ENCODE measurements around the gene SLC9B2. TPM values are rescaled to one million over a fixed set of nuclear protein-coding genes. Genes with fewer than 3 reads are reported as not detected.

The SLC9B2 gene
- polyA plus RNA-seq, 1 experiment = 10.1 TPM

DNA sequence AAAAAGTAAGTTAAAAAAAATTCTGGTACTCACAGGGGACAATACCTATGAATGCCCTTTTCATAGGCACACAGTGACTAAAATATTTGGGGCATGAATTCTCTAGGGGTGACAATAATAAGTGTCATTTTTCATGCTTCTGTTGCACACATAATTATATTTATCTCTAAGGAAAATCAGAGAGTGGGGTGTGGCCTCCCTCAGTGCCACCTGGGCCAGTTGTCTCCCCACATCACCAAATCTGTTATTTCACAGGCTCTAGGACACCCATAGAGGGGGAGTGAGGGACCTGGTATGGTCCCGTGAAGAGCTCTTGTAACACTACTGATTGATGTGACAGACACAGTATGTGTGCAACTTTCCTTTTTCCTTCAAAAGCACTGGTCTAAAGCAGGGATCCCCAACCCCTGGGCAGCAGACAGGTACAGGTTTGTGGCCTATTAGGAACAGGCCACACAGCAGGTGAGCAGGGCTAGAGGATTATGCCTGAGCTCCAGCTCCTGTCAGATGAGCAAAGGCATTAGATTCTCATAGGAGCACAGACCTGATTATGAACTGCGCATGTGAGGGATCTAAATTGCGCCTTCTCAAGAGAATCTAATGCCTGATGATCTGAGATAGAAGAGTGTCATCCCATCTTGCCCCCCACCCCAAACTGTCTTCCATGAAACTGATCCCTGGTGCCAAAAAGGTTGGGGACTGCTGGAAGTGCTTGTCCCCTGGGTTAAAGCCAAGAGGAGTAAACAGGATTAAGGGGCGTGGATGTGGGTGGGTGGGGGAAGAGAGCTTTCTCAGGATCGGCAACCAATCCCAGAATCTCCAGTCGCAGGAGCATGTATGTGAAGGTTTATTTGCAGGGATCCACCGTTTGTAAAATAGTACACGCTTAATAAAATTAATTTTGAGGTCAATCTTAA is 57.9 kb downstream of the SLC9B2 start:
- ChIA-PET CTCF (interaction anchor here (1.1 to 1.7 kb wide), 4 partner anchors 9 to 398 kb away, joined by 3 to 4 read pairs (median 4); no protein-coding TSS in a partner anchor), POLR2A (no interaction called here)
- Histone ChIP-seq H3K27me3 (ENCODE audit: control insufficient read depth, insufficient read depth, low read length) (no peaks in the 10 kb centered on the region), H3K27ac (ENCODE audit: low read depth, low read length) (peak overlapping the region; percentile 92), H3K9me3 (ENCODE audit: control insufficient read depth, insufficient read depth, low read length) (no peaks in the 10 kb centered on the region), H3K4me3 (ENCODE audit: low read depth, low read length) (peak overlapping the region; percentile 62)
- TF ChIP-seq, protein P1, sequence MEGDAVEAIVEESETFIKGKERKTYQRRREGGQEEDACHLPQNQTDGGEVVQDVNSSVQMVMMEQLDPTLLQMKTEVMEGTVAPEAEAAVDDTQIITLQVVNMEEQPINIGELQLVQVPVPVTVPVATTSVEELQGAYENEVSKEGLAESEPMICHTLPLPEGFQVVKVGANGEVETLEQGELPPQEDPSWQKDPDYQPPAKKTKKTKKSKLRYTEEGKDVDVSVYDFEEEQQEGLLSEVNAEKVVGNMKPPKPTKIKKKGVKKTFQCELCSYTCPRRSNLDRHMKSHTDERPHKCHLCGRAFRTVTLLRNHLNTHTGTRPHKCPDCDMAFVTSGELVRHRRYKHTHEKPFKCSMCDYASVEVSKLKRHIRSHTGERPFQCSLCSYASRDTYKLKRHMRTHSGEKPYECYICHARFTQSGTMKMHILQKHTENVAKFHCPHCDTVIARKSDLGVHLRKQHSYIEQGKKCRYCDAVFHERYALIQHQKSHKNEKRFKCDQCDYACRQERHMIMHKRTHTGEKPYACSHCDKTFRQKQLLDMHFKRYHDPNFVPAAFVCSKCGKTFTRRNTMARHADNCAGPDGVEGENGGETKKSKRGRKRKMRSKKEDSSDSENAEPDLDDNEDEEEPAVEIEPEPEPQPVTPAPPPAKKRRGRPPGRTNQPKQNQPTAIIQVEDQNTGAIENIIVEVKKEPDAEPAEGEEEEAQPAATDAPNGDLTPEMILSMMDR (IDR thresholded peaks at IDR 0.05; ENCODE audit: low read depth, low read length) = no peak
- no peak for DNase-seq (ENCODE audit: low read depth, low spot score)

DNA sequence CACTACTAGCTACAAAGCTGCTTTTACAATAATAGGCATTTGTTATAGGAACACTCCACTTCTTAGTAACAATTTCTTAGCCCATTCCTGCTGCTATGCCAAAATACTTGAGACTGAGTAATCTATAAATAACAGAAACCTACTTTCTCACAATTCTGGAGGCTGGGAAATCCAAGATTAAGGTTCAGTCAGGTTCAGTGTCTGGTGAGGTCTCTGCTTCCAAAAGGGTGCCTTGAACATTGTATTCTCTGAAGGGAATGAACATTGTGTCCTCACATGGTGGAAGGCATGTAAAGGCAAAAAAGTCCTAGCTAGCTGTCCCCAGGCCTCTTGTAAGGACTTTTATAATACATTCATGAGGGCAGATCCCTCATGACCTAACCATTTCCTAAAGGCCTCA is 64.0 kb downstream of the SLC9B2 start:
- TF ChIP-seq, protein P1 (IDR thresholded peaks at IDR 0.05; ENCODE audit: low read depth, low read length) = no peak
- Histone ChIP-seq H3K4me3 (ENCODE audit: low read depth, low read length) (no peak overlapping the region), H3K27me3 (ENCODE audit: control insufficient read depth, insufficient read depth, low read length) (no peaks in the 10 kb centered on the region), H3K27ac (ENCODE audit: low read depth, low read length) (no peak overlapping the region), H3K9me3 (ENCODE audit: control insufficient read depth, insufficient read depth, low read length) (no peaks in the 10 kb centered on the region)
- DNase-seq (ENCODE audit: low read depth, low spot score) = no peak
- ChIA-PET CTCF (interaction anchor here (0.6 to 5.0 kb wide), 5 partner anchors 79 to 1858 kb away, joined by 3 to 34 read pairs (median 3); no protein-coding TSS in a partner anchor), POLR2A (no interaction called here)

DNA sequence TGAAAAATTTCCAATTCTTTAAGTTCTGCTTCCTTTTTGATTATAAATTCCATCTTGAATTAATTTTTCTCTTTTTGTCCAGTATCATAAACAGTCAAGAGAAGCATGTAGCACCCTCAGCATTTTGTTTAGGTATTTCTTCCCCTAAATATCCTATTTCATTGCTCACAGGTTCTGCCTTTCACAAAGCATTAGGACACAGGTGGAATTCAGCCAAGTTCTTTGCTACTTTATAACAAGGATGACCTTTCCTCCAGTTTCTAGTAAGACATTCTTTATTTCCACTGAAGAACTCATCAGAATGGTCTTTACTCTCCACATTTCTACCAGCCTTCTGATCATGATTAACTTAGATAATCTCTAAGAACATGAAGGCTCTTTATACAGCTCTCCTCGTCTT is 64.5 kb downstream of the SLC9B2 start:
- no peak overlapping the region for H3K4me3 ChIP-seq (ENCODE audit: low read depth, low read length)
- ChIA-PET POLR2A (no interaction called here), CTCF (interaction anchor here (1.2 to 5.0 kb wide), 3 partner anchors 79 to 563 kb away, joined by 3 to 34 read pairs (median 20); no protein-coding TSS in a partner anchor)
- DNase-seq (ENCODE audit: low read depth, low spot score) = peak; percentile 62
- TF ChIP-seq, protein P1 (IDR thresholded peaks at IDR 0.05; ENCODE audit: low read depth, low read length) = no peak
- H3K27ac ChIP-seq (ENCODE audit: low read depth, low read length) = no peak overlapping the region
- no peaks in the 10 kb centered on the region for H3K9me3 ChIP-seq (ENCODE audit: control insufficient read depth, insufficient read depth, low read length)
- no peaks in the 10 kb centered on the region for H3K27me3 ChIP-seq (ENCODE audit: control insufficient read depth, insufficient read depth, low read length)

DNA sequence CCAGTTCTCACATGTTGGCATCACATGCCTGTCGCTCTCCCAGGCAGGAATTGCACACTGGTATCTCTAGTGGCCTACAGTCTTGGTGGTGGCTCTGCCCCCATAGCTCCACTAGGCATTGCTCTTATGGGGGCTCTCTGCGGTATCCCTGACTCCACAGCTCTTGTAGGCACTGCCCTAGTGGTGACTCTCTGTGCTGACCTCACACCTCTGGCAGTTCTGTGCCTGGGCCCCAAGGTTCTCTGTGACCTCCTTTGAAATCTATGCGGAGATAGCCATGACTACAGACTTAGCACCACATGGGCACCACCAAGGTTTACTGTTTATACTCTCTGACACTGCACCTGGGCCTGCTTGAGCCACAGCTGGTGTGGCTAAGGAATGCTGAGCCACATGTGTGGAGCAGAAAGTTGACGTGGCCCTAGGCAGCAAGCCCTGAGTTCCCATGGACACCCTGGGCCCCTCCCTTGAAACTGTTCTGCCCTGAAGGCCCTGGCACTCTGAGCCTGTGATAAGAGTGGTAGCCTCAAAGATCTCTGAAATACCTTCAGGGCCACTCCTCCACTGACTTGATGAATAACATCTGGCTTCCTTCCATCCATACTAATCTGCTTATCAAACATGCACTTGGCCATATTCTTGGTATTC is 65.1 kb downstream of the SLC9B2 start:
- TF ChIP-seq, protein P1 (IDR thresholded peaks at IDR 0.05; ENCODE audit: low read depth, low read length) = no peak
- Histone ChIP-seq H3K4me3 (ENCODE audit: low read depth, low read length) (no peak overlapping the region), H3K9me3 (ENCODE audit: control insufficient read depth, insufficient read depth, low read length) (no peaks in the 10 kb centered on the region), H3K27me3 (ENCODE audit: control insufficient read depth, insufficient read depth, low read length) (no peaks in the 10 kb centered on the region), H3K27ac (ENCODE audit: low read depth, low read length) (no peak overlapping the region)
- DNase-seq (ENCODE audit: low read depth, low spot score) = no peak
- ChIA-PET CTCF (interaction anchor here (0.7 to 5.0 kb wide), 4 partner anchors 80 to 581 kb away, joined by 3 to 34 read pairs (median 14); no protein-coding TSS in a partner anchor), POLR2A (interaction anchor here (1.1 kb wide), 1 partner anchor 185 kb away, joined by 4 read pairs; the partner anchor contains the start of gene UBE2D3)

Measured in AG04450 (cell line).